HUES48 (cell line): Measurements from ENCODE around the gene TRMT61B.

Source experiments
- H3K27ac ChIP-seq: one replicate; pipeline ENCODE4 v1.7.0; 2013; ENCODE audit warnings: low read depth, low read length, inconsistent platforms
- H3K27me3 ChIP-seq: 2 replicates; pipeline ENCODE4 v1.6.1; 2013; ENCODE audit warnings: mild to moderate bottlenecking, low read length; ENCODE audit not compliant: control insufficient read depth, insufficient read depth
- H3K36me3 ChIP-seq: 2 replicates; pipeline ENCODE4 v1.6.1; 2013; ENCODE audit warnings: low read length; ENCODE audit not compliant: control insufficient read depth, insufficient read depth
- H3K4me1 ChIP-seq: 2 replicates; pipeline ENCODE4 v1.6.1; 2013; ENCODE audit warnings: mild to moderate bottlenecking, low read length; ENCODE audit not compliant: control insufficient read depth, insufficient read depth
- H3K4me3 ChIP-seq: 2 replicates; pipeline ENCODE4 v1.5.1; 2013; ENCODE audit warnings: mild to moderate bottlenecking, low read depth, low read length
- H3K9ac ChIP-seq: 2 replicates; pipeline ENCODE4 v1.6.1; 2013; ENCODE audit warnings: mild to moderate bottlenecking, low read depth, low read length, moderate library complexity
- H3K9me3 ChIP-seq: 2 replicates; pipeline ENCODE4 v1.6.1; 2013; ENCODE audit warnings: low read length; ENCODE audit not compliant: control insufficient read depth, insufficient read depth

TRMT61B gene

GRCh38 chr2:28855193-28855592 is 14.9 kb downstream of the TRMT61B start:
- H3K9me3 ChIP-seq, result no peaks in the 10 kb centered on the region
- no peaks in the 10 kb centered on the region for H3K4me1 ChIP-seq
- no peak overlapping the region for H3K9ac ChIP-seq
- H3K27me3 ChIP-seq, result no peaks in the 10 kb centered on the region
- no peak overlapping the region for H3K27ac ChIP-seq
- peaks cover 4% of the 10 kb centered on the region for H3K36me3 ChIP-seq
- no peak overlapping the region for H3K4me3 ChIP-seq

GRCh38 chr2:28842042-28842441 is 28.1 kb downstream of the TRMT61B start:
- Histone ChIP-seq H3K27ac (no peak overlapping the region), H3K27me3 (no peaks in the 10 kb centered on the region), H3K9ac (no peak overlapping the region)

GRCh38 chr2:28838971-28839370 is 31.1 kb downstream of the TRMT61B start:
- no peak overlapping the region for H3K27ac ChIP-seq

More at GRCh38 chr2:28842042-28842441, 28.1 kb downstream of the TRMT61B start:
- H3K36me3 ChIP-seq, result no peaks in the 10 kb centered on the region
- no peaks in the 10 kb centered on the region for H3K4me1 ChIP-seq
- H3K4me3 ChIP-seq, result no peak overlapping the region
- H3K9me3 ChIP-seq, result no peaks in the 10 kb centered on the region

GRCh38 chr2:28835781-28836180 is 34.3 kb downstream of the TRMT61B start:
- Histone ChIP-seq H3K27me3 (no peaks in the 10 kb centered on the region), H3K4me3 (no peak overlapping the region), H3K27ac (no peak overlapping the region), H3K36me3 (no peaks in the 10 kb centered on the region), H3K9ac (no peak overlapping the region), H3K4me1 (no peaks in the 10 kb centered on the region), H3K9me3 (no peaks in the 10 kb centered on the region)

More at GRCh38 chr2:28838971-28839370, 31.1 kb downstream of the TRMT61B start:
- Histone ChIP-seq H3K27me3 (no peaks in the 10 kb centered on the region), H3K4me3 (no peak overlapping the region), H3K4me1 (no peaks in the 10 kb centered on the region), H3K9ac (no peak overlapping the region), H3K9me3 (no peaks in the 10 kb centered on the region), H3K36me3 (no peaks in the 10 kb centered on the region)

GRCh38 chr2:28833740-28834470 is 36.2 kb downstream of the TRMT61B start:
- no peak overlapping the region for H3K9ac ChIP-seq
- no peaks in the 10 kb centered on the region for H3K9me3 ChIP-seq
- no peaks in the 10 kb centered on the region for H3K4me1 ChIP-seq
- no peaks in the 10 kb centered on the region for H3K27me3 ChIP-seq
- no peaks in the 10 kb centered on the region for H3K36me3 ChIP-seq
- no peak overlapping the region for H3K27ac ChIP-seq
- no peak overlapping the region for H3K4me3 ChIP-seq

GRCh38 chr2:28828382-28828781 is 41.7 kb downstream of the TRMT61B start:
- Histone ChIP-seq H3K9ac (no peak overlapping the region), H3K27me3 (no peaks in the 10 kb centered on the region), H3K9me3 (no peaks in the 10 kb centered on the region), H3K36me3 (no peaks in the 10 kb centered on the region), H3K27ac (no peak overlapping the region), H3K4me3 (no peak overlapping the region), H3K4me1 (no peaks in the 10 kb centered on the region)

- Histone ChIP-seq H3K4me3 (no peak overlapping the region), H3K9me3 (no peaks in the 10 kb centered on the region), H3K36me3 (no peaks in the 10 kb centered on the region), H3K27ac (no peak overlapping the region), H3K27me3 (no peaks in the 10 kb centered on the region), H3K9ac (no peak overlapping the region), H3K4me1 (no peaks in the 10 kb centered on the region)
These were observed 45.2 kb downstream of the TRMT61B start for GRCh38 chr2:28824870-28825269.

- Histone ChIP-seq H3K4me3 (no peak overlapping the region), H3K27ac (no peak overlapping the region), H3K27me3 (no peaks in the 10 kb centered on the region), H3K36me3 (no peaks in the 10 kb centered on the region), H3K9ac (no peak overlapping the region), H3K4me1 (no peaks in the 10 kb centered on the region), H3K9me3 (no peaks in the 10 kb centered on the region)
These were observed 45.9 kb downstream of the TRMT61B start for GRCh38 chr2:28824207-28824606.

GRCh38 chr2:28822036-28822435 is 48.1 kb downstream of the TRMT61B start:
- H3K27ac ChIP-seq, result no peak overlapping the region

GRCh38 chr2:28821295-28821958 is 48.7 kb downstream of the TRMT61B start:
- H3K36me3 ChIP-seq, result no peaks in the 10 kb centered on the region
- H3K9me3 ChIP-seq, result no peaks in the 10 kb centered on the region
- H3K27ac ChIP-seq, result no peak overlapping the region
- no peak overlapping the region for H3K9ac ChIP-seq
- no peaks in the 10 kb centered on the region for H3K4me1 ChIP-seq
- H3K27me3 ChIP-seq, result no peaks in the 10 kb centered on the region
- H3K4me3 ChIP-seq, result no peak overlapping the region

More at GRCh38 chr2:28822036-28822435, 48.1 kb downstream of the TRMT61B start:
- H3K9me3 ChIP-seq, result no peaks in the 10 kb centered on the region
- H3K27me3 ChIP-seq, result no peaks in the 10 kb centered on the region
- H3K4me1 ChIP-seq, result no peaks in the 10 kb centered on the region
- H3K9ac ChIP-seq, result no peak overlapping the region
- no peaks in the 10 kb centered on the region for H3K36me3 ChIP-seq
- H3K4me3 ChIP-seq, result no peak overlapping the region

- Histone ChIP-seq H3K9me3 (no peaks in the 10 kb centered on the region), H3K36me3 (no peaks in the 10 kb centered on the region), H3K4me3 (no peak overlapping the region), H3K9ac (no peak overlapping the region), H3K4me1 (no peaks in the 10 kb centered on the region), H3K27me3 (no peaks in the 10 kb centered on the region), H3K27ac (no peak overlapping the region)
These were observed 52.1 kb downstream of the TRMT61B start for GRCh38 chr2:28818053-28818452.
